PFSK-1 (cell line): ENCODE measurements around the gene HTT.

Source experiments
- SIN3A ChIP-seq: IDR thresholded peaks from 2 replicates; pipeline ENCODE4 v1.6.1; 2012; ENCODE audit warnings: mild to moderate bottlenecking, low read length, moderate library complexity, borderline replicate concordance; ENCODE audit not compliant: insufficient read depth
- TAF1 ChIP-seq: IDR thresholded peaks from 2 replicates; pipeline ENCODE4 v1.6.1; 2012; ENCODE audit warnings: low read length, control low read depth, borderline replicate concordance; ENCODE audit not compliant: insufficient read depth

DNA sequence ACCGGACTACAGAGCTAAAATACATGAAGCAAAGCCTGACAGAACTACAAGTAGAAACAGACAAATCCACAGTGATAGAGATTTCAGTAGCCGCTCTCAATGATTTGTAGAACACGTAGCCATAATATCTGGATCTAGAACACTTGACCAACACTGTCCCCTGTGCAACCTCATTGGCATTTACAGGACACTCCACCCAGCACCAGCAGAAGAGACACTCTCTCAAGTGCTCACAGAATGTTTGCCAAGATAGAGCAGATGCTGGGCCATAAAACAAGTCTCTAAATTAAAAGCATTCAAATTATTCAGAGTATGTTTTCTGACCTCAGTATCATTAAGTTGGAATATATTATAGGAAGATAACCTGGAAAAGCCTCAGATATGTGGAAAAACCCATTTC lies 21.7 kb downstream of the HTT start:
- no peak for TF ChIP-seq SIN3A
- TF ChIP-seq TAF1 = no peak
